Peyer's patch (tissue), 4 donors: Measurements from ENCODE around the gene LILRB3.

Source experiments
- POLR2A ChIP-seq, 2 donors: fragments of 450-650 bp; IDR thresholded peaks; one replicate each; pipeline ENCODE4 v1.5.1; 2017; ENCODE audit warnings: antibody characterized with exemption in 2 of 2, mild to moderate bottlenecking in 2 of 2, moderate library complexity in 2 of 2
- TF ChIP-seq, protein P1 (sequence below), 6 experiments: fragments of 450-650 bp in 4 of 6; fragments of 200-600 bp in 2 of 6; sonication (generic) in 1 of 6; IDR thresholded peaks; one replicate each; pipeline ENCODE4 v1.5.1; 2017 to 2019; ENCODE audit warnings: antibody characterized with exemption in 6 of 6, mild to moderate bottlenecking in 3 of 6, moderate library complexity in 1 of 6

DNA sequence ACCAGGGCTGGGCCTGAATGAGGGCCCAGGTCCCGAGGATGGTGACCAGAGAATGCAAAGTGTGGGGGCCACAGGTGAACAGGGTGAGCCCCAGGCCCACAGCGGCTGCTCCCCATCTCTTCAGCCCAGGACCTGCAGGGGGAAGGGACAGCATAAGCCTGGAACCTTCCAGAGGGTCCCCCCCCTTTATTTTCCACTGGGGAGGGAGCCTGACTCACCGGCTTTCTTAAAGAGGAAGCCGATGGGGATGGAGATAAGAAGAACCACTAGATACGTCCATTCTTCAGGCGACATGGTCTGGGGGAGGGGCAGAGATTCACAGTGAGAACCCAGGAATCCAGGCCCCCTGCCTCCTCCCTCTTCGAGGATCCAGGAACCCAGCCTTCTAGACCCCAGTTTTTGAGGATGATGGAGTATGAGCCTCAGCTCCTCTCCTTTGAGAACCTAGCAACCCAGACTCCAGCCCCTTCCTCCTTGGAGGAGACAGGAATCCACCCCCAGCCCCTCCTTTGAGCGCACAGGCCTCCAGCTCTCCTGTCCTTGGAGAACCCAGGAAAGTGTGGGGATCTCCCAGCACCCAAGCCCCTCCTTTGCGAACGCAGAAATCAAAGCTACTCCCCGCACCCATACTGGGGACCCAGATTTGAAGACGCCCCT is 34.5 kb downstream of the LILRB3 start:
- TF ChIP-seq, protein P1, sequence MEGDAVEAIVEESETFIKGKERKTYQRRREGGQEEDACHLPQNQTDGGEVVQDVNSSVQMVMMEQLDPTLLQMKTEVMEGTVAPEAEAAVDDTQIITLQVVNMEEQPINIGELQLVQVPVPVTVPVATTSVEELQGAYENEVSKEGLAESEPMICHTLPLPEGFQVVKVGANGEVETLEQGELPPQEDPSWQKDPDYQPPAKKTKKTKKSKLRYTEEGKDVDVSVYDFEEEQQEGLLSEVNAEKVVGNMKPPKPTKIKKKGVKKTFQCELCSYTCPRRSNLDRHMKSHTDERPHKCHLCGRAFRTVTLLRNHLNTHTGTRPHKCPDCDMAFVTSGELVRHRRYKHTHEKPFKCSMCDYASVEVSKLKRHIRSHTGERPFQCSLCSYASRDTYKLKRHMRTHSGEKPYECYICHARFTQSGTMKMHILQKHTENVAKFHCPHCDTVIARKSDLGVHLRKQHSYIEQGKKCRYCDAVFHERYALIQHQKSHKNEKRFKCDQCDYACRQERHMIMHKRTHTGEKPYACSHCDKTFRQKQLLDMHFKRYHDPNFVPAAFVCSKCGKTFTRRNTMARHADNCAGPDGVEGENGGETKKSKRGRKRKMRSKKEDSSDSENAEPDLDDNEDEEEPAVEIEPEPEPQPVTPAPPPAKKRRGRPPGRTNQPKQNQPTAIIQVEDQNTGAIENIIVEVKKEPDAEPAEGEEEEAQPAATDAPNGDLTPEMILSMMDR (IDR thresholded peaks at IDR 0.05): no peak
- no peak for TF ChIP-seq POLR2A (IDR thresholded peaks at IDR 0.05)
